ENCODE data around the gene BTAF1. TPM values are rescaled to one million over a fixed set of nuclear protein-coding genes. Genes with fewer than 3 reads are reported as not detected.

Gene BTAF1
- total and polyA plus RNA-seq, 3 donors from 2014 or later: 37.5 to 81.8 (median 60.9) TPM

DNA sequence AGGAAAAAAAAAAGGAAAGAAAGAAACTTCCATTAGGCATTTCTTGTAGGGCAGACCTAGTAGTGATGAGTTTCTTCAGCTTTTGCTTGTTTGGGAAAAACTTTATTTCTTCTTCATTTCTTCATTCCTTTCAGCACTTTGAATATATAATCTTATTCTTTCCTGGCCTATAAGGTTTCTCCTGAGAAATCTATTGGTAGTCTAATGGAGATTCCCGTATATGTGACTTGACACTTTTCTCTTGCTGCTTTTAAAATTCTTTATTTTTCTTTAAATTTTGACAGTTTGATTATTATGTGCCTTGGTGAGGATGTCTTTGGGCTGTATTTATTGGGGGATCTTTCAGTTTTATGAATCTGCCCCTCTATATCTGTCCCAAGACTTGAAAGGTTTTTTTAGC lies 3.9 kb upstream of the BTAF1 start:
- no peak overlapping the region for H3K27ac ChIP-seq
- TF ChIP-seq POLR2A (IDR thresholded peaks at IDR 0.05): no peak
- TF ChIP-seq, protein P1, sequence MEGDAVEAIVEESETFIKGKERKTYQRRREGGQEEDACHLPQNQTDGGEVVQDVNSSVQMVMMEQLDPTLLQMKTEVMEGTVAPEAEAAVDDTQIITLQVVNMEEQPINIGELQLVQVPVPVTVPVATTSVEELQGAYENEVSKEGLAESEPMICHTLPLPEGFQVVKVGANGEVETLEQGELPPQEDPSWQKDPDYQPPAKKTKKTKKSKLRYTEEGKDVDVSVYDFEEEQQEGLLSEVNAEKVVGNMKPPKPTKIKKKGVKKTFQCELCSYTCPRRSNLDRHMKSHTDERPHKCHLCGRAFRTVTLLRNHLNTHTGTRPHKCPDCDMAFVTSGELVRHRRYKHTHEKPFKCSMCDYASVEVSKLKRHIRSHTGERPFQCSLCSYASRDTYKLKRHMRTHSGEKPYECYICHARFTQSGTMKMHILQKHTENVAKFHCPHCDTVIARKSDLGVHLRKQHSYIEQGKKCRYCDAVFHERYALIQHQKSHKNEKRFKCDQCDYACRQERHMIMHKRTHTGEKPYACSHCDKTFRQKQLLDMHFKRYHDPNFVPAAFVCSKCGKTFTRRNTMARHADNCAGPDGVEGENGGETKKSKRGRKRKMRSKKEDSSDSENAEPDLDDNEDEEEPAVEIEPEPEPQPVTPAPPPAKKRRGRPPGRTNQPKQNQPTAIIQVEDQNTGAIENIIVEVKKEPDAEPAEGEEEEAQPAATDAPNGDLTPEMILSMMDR (IDR thresholded peaks at IDR 0.05): no peak
- no peak for DNase-seq
- 83 to 93% methylated on average over 1 of the region's 1 CpG for whole genome bisulfite sequencing, 2 donors
- no peak overlapping the region for H3K4me3 ChIP-seq
- H3K4me1 ChIP-seq: peaks cover 2% of the 10 kb centered on the region
- no peaks in the 10 kb centered on the region for H3K36me3 ChIP-seq (ENCODE audit: low read depth, missing control alignments)
- intact Hi-C loops (cut with DNase I; ENCODE audit: low total_unique reads): no loop called here
- H3K27me3 ChIP-seq: no peaks in the 10 kb centered on the region
- H3K9me3 ChIP-seq: no peaks in the 10 kb centered on the region

DNA sequence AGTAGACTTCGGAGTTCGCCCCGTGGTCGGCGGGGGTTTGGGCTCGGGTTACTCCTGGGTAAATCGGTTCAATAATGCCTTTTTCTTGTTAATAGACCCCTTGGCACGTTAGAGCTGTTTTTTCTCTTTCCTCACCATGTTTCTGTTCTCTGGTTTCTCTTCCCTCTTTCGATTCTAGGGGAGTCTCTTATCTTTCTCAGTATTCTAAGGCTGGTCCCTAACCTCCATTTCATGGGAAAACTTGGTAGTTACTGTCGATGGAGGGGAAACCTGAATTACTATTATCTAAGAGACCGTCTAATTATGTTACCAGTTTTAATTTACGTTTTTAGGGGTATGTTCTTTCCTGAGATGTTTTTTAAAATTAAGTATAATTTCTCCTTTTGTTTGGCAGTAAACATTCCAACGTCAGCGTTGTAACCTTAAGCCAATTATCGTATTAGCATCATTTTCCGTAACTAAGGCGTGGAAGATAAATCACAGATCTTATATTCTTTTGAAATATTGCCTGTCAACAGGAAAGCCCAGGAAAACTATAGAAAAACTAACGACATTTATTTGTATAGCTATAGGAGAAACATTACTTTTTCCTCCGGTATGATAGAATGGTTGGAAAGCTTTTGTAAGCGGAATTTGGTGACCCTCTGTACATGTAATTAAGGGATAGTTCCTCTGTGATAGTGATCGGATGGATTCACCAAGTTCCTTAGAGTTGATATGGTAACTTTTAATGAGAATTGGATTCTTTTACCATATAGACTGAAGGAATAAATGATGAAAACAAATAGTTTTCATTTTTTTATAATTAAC lies 847 bp downstream of the BTAF1 start:
- Histone ChIP-seq H3K27me3 (no peaks in the 10 kb centered on the region), H3K4me3 (peak overlapping the region; percentile 81 to 92), H3K9me3 (no peaks in the 10 kb centered on the region), H3K4me1 (peaks cover 14% of the 10 kb centered on the region), H3K27ac (peak overlapping the region; percentile 92 to 97), H3K36me3 (ENCODE audit: low read depth, missing control alignments) (no peaks in the 10 kb centered on the region)
- no peak for DNase-seq
- intact Hi-C loops (cut with DNase I; ENCODE audit: low total_unique reads): no loop called here
- whole genome bisulfite sequencing, 2 donors: 2% methylated on average over 21 of the region's 21 CpGs
- TF ChIP-seq, protein P1 (IDR thresholded peaks at IDR 0.05): no peak
- no peak for TF ChIP-seq POLR2A (IDR thresholded peaks at IDR 0.05)

DNA sequence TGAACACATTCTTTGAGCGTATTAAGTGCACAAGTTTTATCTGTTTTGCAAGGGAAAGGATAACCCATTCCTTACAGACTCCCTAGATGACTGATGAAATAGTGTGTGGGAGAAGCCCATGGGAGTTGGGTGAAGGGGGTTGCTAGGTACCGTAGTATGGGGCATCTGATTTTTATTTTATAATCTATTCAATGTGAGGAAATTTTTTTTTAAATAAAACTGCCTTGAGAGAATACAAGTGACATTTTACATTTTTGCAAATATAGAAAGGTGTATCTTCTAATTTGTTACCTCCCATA lies 1.4 kb downstream of the BTAF1 start:
- Histone ChIP-seq H3K36me3 (ENCODE audit: low read depth, missing control alignments) (no peaks in the 10 kb centered on the region), H3K9me3 (no peaks in the 10 kb centered on the region), H3K4me1 (peaks cover 14% of the 10 kb centered on the region), H3K4me3 (peak overlapping the region in 1 of 2 donors; percentile 81), H3K27me3 (no peaks in the 10 kb centered on the region), H3K27ac (no peak overlapping the region)
- intact Hi-C loops (cut with DNase I; ENCODE audit: low total_unique reads): no loop called here
- DNase-seq: no peak
- no peak for TF ChIP-seq POLR2A (IDR thresholded peaks at IDR 0.05)
- TF ChIP-seq, protein P1 (IDR thresholded peaks at IDR 0.05): no peak
- WGBS, 2 donors: 18 to 21% methylated on average over 2 of the region's 2 CpGs

DNA sequence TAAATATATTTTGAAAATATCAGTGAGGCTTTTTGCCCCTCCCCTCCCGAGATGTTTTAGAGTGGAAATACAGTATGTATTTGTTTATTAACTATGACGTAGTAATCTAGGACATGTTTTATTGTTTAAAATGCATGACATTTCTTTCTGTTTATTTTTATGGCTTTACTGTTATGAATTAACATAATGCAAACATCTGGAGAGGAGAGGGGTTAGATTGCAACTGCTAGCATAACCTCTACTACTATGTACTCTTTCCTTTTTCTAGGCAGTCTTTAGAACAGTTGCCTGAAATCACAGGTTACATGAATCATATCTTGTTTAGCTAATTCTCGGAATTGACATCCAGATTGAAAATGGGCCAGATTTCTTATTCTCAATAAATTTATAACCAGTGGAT lies 7.4 kb downstream of the BTAF1 start:
- no peak overlapping the region for H3K27ac ChIP-seq
- H3K4me1 ChIP-seq: peaks cover 10% of the 10 kb centered on the region
- no peak for TF ChIP-seq POLR2A (IDR thresholded peaks at IDR 0.05)
- TF ChIP-seq, protein P1 (IDR thresholded peaks at IDR 0.05): no peak
- WGBS, 2 donors: 77 to 84% methylated on average over 3 of the region's 3 CpGs
- H3K27me3 ChIP-seq: no peaks in the 10 kb centered on the region
- DNase-seq: no peak
- no peak overlapping the region for H3K4me3 ChIP-seq
- no peaks in the 10 kb centered on the region for H3K9me3 ChIP-seq
- H3K36me3 ChIP-seq (ENCODE audit: low read depth, missing control alignments): no peaks in the 10 kb centered on the region
- intact Hi-C loops (cut with DNase I; ENCODE audit: low total_unique reads): no loop called here
